Non-pigmented ciliary epithelial cell (primary cell): ENCODE data around the gene SLC2A4RG.
"Not testable (repeated sequence)": the region's sequence is repeated elsewhere in the genome, so short reads cannot be mapped to it uniquely, and the experiment has no call there.

Source experiments
- DNase-seq: peaks from one replicate; pipeline ENCODE4 v3.0.0-alpha.2; 2010; ENCODE audit warnings: low read depth

SLC2A4RG gene

GRCh38 chr20:63714858-63715257, 24.7 kb upstream of the SLC2A4RG start:
- DNase-seq, result no peak

DNA sequence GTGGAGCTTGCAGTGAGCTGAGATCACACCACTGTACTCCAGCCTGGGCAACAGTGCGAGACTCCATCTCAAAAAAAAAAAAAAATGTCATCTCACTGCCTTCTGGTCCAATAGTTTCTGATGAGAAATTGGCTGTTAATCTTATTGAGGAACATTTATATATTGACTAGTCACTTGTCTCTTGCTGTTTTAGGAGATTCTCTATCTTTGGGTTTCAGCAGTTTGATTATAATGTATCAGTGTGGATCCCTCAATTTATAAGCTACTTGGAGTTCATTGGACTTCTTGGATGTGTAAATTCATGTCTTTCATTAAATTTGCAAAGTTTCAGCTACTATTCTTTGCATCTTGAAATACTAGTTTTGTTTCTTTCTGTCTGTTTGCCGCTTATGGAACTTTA, 20.6 kb upstream of the SLC2A4RG start:
- DNase-seq, result no peak

- not testable (repeated sequence) for DNase-seq
Measured at GRCh38 chr20:63722967-63723622, 16.5 kb upstream of the SLC2A4RG start.

DNA sequence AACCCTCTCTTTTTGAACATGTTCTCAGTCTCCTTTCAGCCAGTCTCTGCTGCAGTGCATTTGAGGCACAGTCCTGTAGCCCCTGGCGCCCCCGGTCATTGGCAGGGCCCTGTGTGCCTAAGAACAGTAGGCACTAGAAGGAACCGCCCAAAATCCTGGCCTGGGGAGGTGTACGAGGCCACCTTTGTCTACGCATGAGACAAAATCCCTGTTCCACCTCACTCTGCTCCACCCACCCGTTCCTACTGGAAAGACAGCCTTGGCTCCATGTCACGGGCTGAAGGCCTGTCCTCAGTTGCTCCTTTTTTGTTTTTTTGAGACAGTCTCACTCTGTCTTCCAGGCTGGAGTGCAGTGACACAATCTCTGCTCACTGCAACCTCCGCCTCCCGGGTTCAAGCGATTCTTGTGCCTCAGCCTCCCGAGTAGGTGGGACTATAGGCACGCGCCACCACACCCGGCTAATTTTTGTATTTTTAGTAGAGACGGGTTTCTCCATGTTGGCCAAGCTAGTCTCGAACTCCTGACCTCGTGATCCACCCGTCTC, 9.3 kb upstream of the SLC2A4RG start:
- DNase-seq, result not testable (repeated sequence)

DNA sequence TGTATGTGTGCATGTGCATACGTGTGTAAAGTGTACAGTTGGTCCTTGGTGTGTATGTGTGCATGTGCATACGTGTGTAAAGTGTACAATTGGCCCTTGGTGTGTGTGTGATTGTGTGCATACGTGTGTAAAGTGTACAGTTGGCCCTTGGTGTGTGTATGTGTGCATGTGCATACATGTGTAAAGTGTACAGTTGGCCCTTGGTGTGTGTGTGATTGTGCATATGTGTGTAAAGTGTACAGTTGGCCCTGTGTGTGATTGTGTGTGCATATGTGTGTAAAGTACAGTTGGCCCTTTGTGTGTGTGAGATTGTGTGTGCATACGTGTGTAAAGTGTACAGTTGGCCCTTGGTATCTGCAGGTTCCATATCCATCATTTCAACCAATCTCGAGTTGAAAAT, 8.2 kb upstream of the SLC2A4RG start:
- no peak for DNase-seq

- no peak for DNase-seq
Measured at GRCh38 chr20:63732118-63733095, 7.2 kb upstream of the SLC2A4RG start.

GRCh38 chr20:63733117-63733516, 6.5 kb upstream of the SLC2A4RG start:
- DNase-seq, result no peak

- no peak for DNase-seq
Measured at GRCh38 chr20:63733579-63734081, 5.9 kb upstream of the SLC2A4RG start.

GRCh38 chr20:63734111-63734945, 5.2 kb upstream of the SLC2A4RG start:
- DNase-seq, result no peak

DNA sequence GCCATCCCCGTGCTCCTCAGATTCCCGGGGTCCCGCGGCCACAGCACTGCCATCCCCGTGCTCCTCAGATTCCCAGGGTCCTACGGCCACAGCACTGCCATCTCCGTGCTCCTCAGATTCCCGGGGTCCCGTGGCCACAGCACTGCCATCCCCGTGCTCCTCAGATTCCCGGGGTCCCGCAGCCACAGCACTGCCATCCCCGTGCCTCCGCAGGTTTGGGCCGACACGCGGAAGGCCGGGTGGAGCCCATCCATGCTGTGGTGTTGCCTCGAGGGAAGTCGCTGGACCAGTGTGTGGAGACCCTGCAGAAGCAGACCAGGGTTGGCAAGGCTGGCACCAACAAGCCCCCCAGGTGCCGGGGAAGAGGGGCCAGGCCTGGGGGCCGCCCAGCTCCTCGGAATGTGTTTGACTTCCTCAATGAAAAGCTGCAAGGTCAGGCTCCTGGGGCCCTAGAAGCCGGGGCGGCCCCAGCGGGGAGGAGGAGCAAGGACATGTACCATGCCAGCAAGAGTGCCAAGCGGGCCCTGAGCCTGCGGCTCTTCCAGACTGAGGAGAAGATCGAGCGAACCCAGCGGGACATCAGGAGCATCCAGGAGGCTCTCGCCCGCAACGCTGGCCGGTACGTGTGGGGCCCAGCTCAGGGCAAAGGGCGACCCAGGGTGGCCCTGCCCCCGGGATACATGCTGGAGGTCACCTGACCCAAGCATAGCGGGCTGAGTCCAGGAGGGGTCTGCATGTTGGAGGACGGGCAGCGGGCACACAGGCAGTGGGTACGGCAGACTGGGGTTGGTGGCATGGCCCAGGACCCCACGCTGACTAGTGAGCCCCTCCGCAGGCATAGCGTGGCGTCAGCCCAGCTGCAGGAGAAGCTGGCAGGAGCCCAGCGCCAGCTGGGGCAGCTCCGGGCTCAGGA, 4.4 kb upstream of the SLC2A4RG start:
- no peak for DNase-seq

GRCh38 chr20:63735859-63736718, 3.5 kb upstream of the SLC2A4RG start, which contains the start of gene LIME1:
Gene LIME1, plus strand, starts transcription at chr20:63736664. Its CDS starts 886 bp downstream, at chr20:63737550.
- no peak for DNase-seq

GRCh38 chr20:63736893-63737694, 2.5 kb upstream of the SLC2A4RG start:
- DNase-seq, result no peak

DNA sequence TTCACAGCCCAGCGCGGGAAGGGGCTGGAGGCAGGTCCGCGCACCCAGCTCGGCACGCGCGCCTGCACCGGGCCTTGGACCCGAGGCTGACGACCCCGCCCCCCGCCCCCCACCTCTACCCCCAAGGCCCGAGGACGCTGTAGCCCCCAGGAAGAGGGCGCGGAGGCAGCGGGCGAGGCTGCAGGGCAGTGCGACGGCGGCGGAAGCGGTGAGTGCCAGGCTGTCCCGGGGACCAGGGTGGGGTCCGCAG, 2.0 kb upstream of the SLC2A4RG start:
- DNase-seq, result no peak

- DNase-seq, result no peak
Measured at GRCh38 chr20:63737945-63738686, 1.5 kb upstream of the SLC2A4RG start.

DNA sequence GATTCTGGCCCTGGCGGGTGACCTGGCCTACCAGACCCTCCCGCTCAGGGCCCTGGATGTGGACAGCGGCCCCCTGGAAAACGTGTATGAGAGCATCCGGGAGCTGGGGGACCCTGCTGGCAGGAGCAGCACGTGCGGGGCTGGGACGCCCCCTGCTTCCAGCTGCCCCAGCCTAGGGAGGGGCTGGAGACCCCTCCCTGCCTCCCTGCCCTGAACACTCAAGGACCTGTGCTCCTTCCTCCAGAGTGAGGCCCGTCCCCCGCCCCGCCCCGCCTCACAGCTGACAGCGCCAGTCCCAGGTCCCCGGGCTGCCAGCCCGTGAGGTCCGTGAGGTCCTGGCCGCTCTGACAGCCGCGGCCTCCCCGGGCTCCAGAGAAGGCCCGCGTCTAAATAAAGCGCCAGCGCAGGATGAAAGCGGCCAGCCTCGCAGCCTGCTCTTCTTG, 868 bp upstream of the SLC2A4RG start:
- DNase-seq, result no peak

DNA sequence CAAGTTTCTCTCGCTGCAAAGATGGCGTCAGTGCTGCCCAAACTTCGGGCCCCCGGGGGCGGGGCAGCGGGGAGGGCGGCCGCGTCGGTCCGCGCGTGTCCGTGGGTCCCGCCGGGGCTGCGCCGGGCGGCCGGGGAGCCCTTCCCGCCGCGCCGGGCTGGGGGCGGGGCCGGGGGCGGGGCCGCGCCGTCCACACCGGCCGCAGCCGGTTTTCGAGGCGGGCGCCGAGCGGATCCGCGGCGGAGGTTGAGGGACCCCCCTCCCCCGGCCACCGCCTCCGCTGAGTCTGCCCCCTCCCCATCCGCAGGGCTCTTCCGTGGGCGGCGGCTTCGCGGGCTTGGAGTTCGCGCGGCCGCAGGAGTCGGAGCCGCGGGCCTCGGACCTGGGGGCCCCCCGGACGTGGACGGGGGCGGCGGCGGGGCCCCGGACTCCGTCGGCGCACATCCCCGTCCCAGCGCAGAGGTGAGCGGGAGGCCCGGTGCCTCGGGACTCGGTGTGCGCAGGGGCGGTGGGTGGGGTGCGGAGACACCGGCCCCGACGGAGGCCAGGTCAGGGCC, 572 bp downstream of the SLC2A4RG start:
- DNase-seq, result no peak

- DNase-seq, result peak; percentile 31
Measured at GRCh38 chr20:63740627-63741353, 1.2 kb downstream of the SLC2A4RG start.
